Measurements from ENCODE around the gene CCL24. TPM values are rescaled to one million over a fixed set of nuclear protein-coding genes. Genes with fewer than 3 reads are reported as not detected.
"Not testable (repeated sequence)": the region's sequence is repeated elsewhere in the genome, so short reads cannot be mapped to it uniquely, and the experiment has no call there.

CCL24 gene
- polyA plus RNA-seq (2013, experiment 1 of 2): not detected
- not detected for polyA plus RNA-seq (2013, experiment 2 of 2)

GRCh38 chr7:75813781-75814236 lies at the start of gene CCL24:
Gene CCL24, minus strand, starts transcription at chr7:75813806. Its CDS starts 91 bp downstream, at chr7:75813715.
- Histone ChIP-seq H3K27ac (ENCODE audit: low read depth, low read length, severe bottlenecking) (no peak within 1 kb of the TSS), H3K4me1 (ENCODE audit: control insufficient read depth, insufficient read depth, low read length, poor library complexity, severe bottlenecking) (peaks cover 15% of the 10 kb centered on the region), H3K36me3 (ENCODE audit: control insufficient read depth, insufficient read depth, low read length) (no peaks in the 10 kb centered on the region), H3K9me3 (ENCODE audit: control insufficient read depth, low read length) (no peaks in the 10 kb centered on the region), H3K4me3 (ENCODE audit: extremely low read depth, insufficient read depth, low read length, poor library complexity, severe bottlenecking) (no peak within 1 kb of the TSS)
- 72 to 75% methylated on average over 3 of the region's 7 CpGs for WGBS, 2 experiments (ENCODE audit: insufficient coverage in 2 of 2)

DNA sequence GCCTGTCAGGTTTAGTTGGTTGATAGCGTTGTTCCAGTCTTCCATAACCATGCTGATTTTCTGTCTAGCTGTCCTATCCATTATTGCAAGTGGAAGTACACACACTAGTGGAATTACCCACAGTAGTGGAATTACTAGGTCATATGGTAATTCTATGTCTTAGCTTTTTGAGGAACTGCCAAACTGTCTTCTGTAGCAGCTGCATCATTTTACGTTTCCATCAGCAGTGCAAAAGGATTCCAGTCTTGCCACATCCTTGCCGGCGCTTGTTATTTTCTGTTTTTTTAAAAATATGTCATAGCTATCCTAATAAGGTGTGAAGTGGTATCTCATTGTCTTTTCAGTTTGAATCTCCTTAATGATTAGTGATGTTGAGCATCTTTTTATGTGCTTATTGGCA lies 48.0 kb upstream of the CCL24 start:
- WGBS, 2 experiments (ENCODE audit: insufficient coverage in 2 of 2): 96% methylated on average over 4 of the region's 4 CpGs; no CpG with 5 or more reads in 1 of the 2 experiments
- Histone ChIP-seq H3K4me3 (ENCODE audit: extremely low read depth, insufficient read depth, low read length, poor library complexity, severe bottlenecking) (no peak overlapping the region), H3K36me3 (ENCODE audit: control insufficient read depth, insufficient read depth, low read length) (no peaks in the 10 kb centered on the region), H3K27ac (ENCODE audit: low read depth, low read length, severe bottlenecking) (no peak overlapping the region), H3K9me3 (ENCODE audit: control insufficient read depth, low read length) (no peaks in the 10 kb centered on the region), H3K4me1 (ENCODE audit: control insufficient read depth, insufficient read depth, low read length, poor library complexity, severe bottlenecking) (no peaks in the 10 kb centered on the region)

- no peak overlapping the region for H3K27ac ChIP-seq (ENCODE audit: low read depth, low read length, severe bottlenecking)
- H3K4me1 ChIP-seq (ENCODE audit: control insufficient read depth, insufficient read depth, low read length, poor library complexity, severe bottlenecking): no peaks in the 10 kb centered on the region
Measured at GRCh38 chr7:75858410-75858809, 44.8 kb upstream of the CCL24 start.

GRCh38 chr7:75856536-75856935 lies 42.9 kb upstream of the CCL24 start:
- Histone ChIP-seq H3K4me3 (ENCODE audit: extremely low read depth, insufficient read depth, low read length, poor library complexity, severe bottlenecking) (no peak overlapping the region), H3K9me3 (ENCODE audit: control insufficient read depth, low read length) (no peaks in the 10 kb centered on the region), H3K4me1 (ENCODE audit: control insufficient read depth, insufficient read depth, low read length, poor library complexity, severe bottlenecking) (no peaks in the 10 kb centered on the region), H3K27ac (ENCODE audit: low read depth, low read length, severe bottlenecking) (no peak overlapping the region), H3K36me3 (ENCODE audit: control insufficient read depth, insufficient read depth, low read length) (no peaks in the 10 kb centered on the region)
- WGBS, 2 experiments (ENCODE audit: insufficient coverage in 2 of 2): 88 to 92% methylated on average over 3 to 5 of the region's 6 CpGs

More at GRCh38 chr7:75858410-75858809, 44.8 kb upstream of the CCL24 start:
- Histone ChIP-seq H3K36me3 (ENCODE audit: control insufficient read depth, insufficient read depth, low read length) (no peaks in the 10 kb centered on the region), H3K9me3 (ENCODE audit: control insufficient read depth, low read length) (no peaks in the 10 kb centered on the region), H3K4me3 (ENCODE audit: extremely low read depth, insufficient read depth, low read length, poor library complexity, severe bottlenecking) (no peak overlapping the region)

- not testable (repeated sequence) for H3K9me3 ChIP-seq (ENCODE audit: control insufficient read depth, low read length); H3K36me3 ChIP-seq (ENCODE audit: control insufficient read depth, insufficient read depth, low read length); H3K27ac ChIP-seq (ENCODE audit: low read depth, low read length, severe bottlenecking); H3K4me1 ChIP-seq (ENCODE audit: control insufficient read depth, insufficient read depth, low read length, poor library complexity, severe bottlenecking); H3K4me3 ChIP-seq (ENCODE audit: extremely low read depth, insufficient read depth, low read length, poor library complexity, severe bottlenecking)
- WGBS, 2 experiments (ENCODE audit: insufficient coverage in 2 of 2): 96 to 100% methylated on average over 2 to 6 of the region's 10 CpGs
Measured at GRCh38 chr7:75854813-75855345, 41.3 kb upstream of the CCL24 start.

DNA sequence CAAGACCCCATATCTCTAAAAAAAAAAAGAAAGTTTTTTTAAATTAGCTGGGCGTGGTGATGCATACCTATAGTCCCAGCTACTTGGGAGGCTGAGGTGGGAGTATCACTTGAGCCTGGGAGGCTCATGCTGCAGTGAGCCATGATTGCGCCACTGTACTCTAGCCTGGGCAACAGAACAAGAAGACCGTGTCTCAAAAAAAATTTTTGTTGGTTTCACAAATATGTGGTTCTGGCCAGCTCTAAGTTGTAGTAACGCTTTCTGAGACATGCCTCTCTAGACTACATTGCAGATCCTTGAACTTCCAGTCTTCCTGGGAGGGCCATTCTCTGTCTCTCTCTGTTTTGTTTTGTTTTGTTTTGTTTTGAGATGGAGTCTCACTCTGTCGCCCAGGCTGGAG lies 40.6 kb upstream of the CCL24 start:
- Histone ChIP-seq H3K4me3 (ENCODE audit: extremely low read depth, insufficient read depth, low read length, poor library complexity, severe bottlenecking) (no peak overlapping the region), H3K4me1 (ENCODE audit: control insufficient read depth, insufficient read depth, low read length, poor library complexity, severe bottlenecking) (no peaks in the 10 kb centered on the region), H3K36me3 (ENCODE audit: control insufficient read depth, insufficient read depth, low read length) (no peaks in the 10 kb centered on the region), H3K9me3 (ENCODE audit: control insufficient read depth, low read length) (no peaks in the 10 kb centered on the region), H3K27ac (ENCODE audit: low read depth, low read length, severe bottlenecking) (no peak overlapping the region)
- WGBS, 2 experiments (ENCODE audit: insufficient coverage in 2 of 2): 86 to 93% methylated on average over 4 to 5 of the region's 5 CpGs

- H3K9me3 ChIP-seq (ENCODE audit: control insufficient read depth, low read length): no peaks in the 10 kb centered on the region
- no peaks in the 10 kb centered on the region for H3K4me1 ChIP-seq (ENCODE audit: control insufficient read depth, insufficient read depth, low read length, poor library complexity, severe bottlenecking)
- H3K27ac ChIP-seq (ENCODE audit: low read depth, low read length, severe bottlenecking): no peak overlapping the region
- H3K36me3 ChIP-seq (ENCODE audit: control insufficient read depth, insufficient read depth, low read length): no peaks in the 10 kb centered on the region
- 93 to 95% methylated on average over 3 to 4 of the region's 4 CpGs for WGBS, 2 experiments (ENCODE audit: insufficient coverage in 2 of 2)
- H3K4me3 ChIP-seq (ENCODE audit: extremely low read depth, insufficient read depth, low read length, poor library complexity, severe bottlenecking): no peak overlapping the region
Measured at GRCh38 chr7:75850235-75850634, 36.6 kb upstream of the CCL24 start.

GRCh38 chr7:75849573-75849972 lies 36.0 kb upstream of the CCL24 start:
- Histone ChIP-seq H3K4me3 (ENCODE audit: extremely low read depth, insufficient read depth, low read length, poor library complexity, severe bottlenecking) (no peak overlapping the region), H3K36me3 (ENCODE audit: control insufficient read depth, insufficient read depth, low read length) (no peaks in the 10 kb centered on the region), H3K4me1 (ENCODE audit: control insufficient read depth, insufficient read depth, low read length, poor library complexity, severe bottlenecking) (no peaks in the 10 kb centered on the region), H3K27ac (ENCODE audit: low read depth, low read length, severe bottlenecking) (no peak overlapping the region), H3K9me3 (ENCODE audit: control insufficient read depth, low read length) (no peaks in the 10 kb centered on the region)
- WGBS, 2 experiments (ENCODE audit: insufficient coverage in 2 of 2): 92% methylated on average over 2 of the region's 3 CpGs; no CpG with 5 or more reads in 1 of the 2 experiments

DNA sequence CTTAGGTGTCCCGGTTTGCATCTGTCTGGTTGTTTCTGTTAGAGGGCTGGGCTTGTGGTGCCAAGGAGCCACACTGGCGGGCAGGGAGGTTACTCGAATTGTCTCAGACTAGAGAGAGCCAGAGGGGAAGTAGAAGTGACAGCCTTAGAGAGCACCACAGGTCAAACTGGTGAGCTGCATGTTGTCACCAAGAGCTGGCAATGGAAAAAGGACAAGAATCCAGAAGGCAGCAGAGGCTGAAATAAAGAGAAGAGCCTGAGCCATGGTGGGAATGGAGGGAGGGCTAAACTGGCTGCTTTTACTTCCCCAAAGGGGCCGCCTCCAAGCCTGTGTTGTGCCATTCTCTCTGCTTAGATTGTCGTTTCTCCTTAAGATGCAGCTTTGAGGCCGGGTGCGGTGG lies 34.1 kb upstream of the CCL24 start:
- WGBS, 2 experiments (ENCODE audit: insufficient coverage in 2 of 2): 90 to 94% methylated on average over 7 of the region's 7 CpGs
- H3K27ac ChIP-seq (ENCODE audit: low read depth, low read length, severe bottlenecking): no peak overlapping the region
- peaks cover 7% of the 10 kb centered on the region for H3K4me1 ChIP-seq (ENCODE audit: control insufficient read depth, insufficient read depth, low read length, poor library complexity, severe bottlenecking)
- H3K36me3 ChIP-seq (ENCODE audit: control insufficient read depth, insufficient read depth, low read length): no peaks in the 10 kb centered on the region
- H3K9me3 ChIP-seq (ENCODE audit: control insufficient read depth, low read length): no peaks in the 10 kb centered on the region
- H3K4me3 ChIP-seq (ENCODE audit: extremely low read depth, insufficient read depth, low read length, poor library complexity, severe bottlenecking): no peak overlapping the region

DNA sequence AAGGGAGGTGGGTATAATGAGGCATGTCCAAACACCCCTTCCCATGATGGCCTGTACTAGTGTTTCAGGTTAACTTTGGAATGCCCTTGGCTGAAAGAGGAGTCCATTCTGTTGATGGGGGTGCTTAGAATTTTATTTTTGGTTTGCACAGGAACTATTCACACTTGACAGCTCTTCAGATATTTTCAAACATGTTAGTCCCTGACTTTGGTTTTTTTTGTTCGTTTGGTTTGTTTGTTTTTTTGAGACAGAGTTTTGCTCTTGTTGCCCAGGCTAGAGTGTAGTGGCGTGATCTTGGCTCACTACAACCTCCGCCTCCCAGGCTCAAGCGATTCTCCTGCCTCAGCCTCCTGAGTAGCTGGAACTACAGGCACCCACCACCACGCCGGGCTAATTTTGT lies 31.5 kb upstream of the CCL24 start:
- WGBS, 2 experiments (ENCODE audit: insufficient coverage in 2 of 2): 88 to 93% methylated on average over 4 to 6 of the region's 6 CpGs
- H3K36me3 ChIP-seq (ENCODE audit: control insufficient read depth, insufficient read depth, low read length); H3K4me3 ChIP-seq (ENCODE audit: extremely low read depth, insufficient read depth, low read length, poor library complexity, severe bottlenecking); H3K9me3 ChIP-seq (ENCODE audit: control insufficient read depth, low read length); H3K27ac ChIP-seq (ENCODE audit: low read depth, low read length, severe bottlenecking): not testable (repeated sequence)
- H3K4me1 ChIP-seq (ENCODE audit: control insufficient read depth, insufficient read depth, low read length, poor library complexity, severe bottlenecking): peaks cover 11% of the 10 kb centered on the region

- Histone ChIP-seq H3K4me1 (ENCODE audit: control insufficient read depth, insufficient read depth, low read length, poor library complexity, severe bottlenecking) (peaks cover 11% of the 10 kb centered on the region), H3K27ac (ENCODE audit: low read depth, low read length, severe bottlenecking) (no peak overlapping the region), H3K36me3 (ENCODE audit: control insufficient read depth, insufficient read depth, low read length) (no peaks in the 10 kb centered on the region), H3K9me3 (ENCODE audit: control insufficient read depth, low read length) (no peaks in the 10 kb centered on the region), H3K4me3 (ENCODE audit: extremely low read depth, insufficient read depth, low read length, poor library complexity, severe bottlenecking) (no peak overlapping the region)
- 81 to 83% methylated on average over 2 to 4 of the region's 5 CpGs for WGBS, 2 experiments (ENCODE audit: insufficient coverage in 2 of 2)
Measured at GRCh38 chr7:75844158-75844557, 30.6 kb upstream of the CCL24 start.
